Epithelial cell of proximal tubule (primary cell): ENCODE measurements around the gene KCNC4. TPM values are rescaled to one million over a fixed set of nuclear protein-coding genes. Genes with fewer than 3 reads are reported as not detected.

Experiments used
- total RNA-seq: library from RNA; depleted of rRNA; stranded (reverse); fragments of >200 nt; gene quantifications from 2 replicates; pipeline ENCODE4 v1.2.3, GENCODE V29; 2015

Gene KCNC4
- total RNA-seq, 1 donor from 2014 or later = 4.2 TPM

Other genes starting within 250 kb of the KCNC4 start
- gene AHCYL1, start 225.5 kb upstream of the KCNC4 start, total RNA-seq = 46.4 and 54.9 TPM in 2 replicates
- 28.6 and 28.9 TPM in 2 replicates for gene STRIP1, start 175.7 kb upstream of the KCNC4 start, total RNA-seq
- gene ALX3, start 139.6 kb upstream of the KCNC4 start, total RNA-seq = not detected in 2 replicates
- not detected in 2 replicates for gene UBL4B, start 97.9 kb upstream of the KCNC4 start, total RNA-seq
- 0.35 and 0.43 TPM in 2 replicates for gene SLC6A17, start 59.8 kb upstream of the KCNC4 start, total RNA-seq
- 19.9 and 24.2 TPM in 2 replicates for gene RBM15, start 129.1 kb downstream of the KCNC4 start, total RNA-seq
- gene SLC16A4, start 180.7 kb downstream of the KCNC4 start, total RNA-seq = 9.2 and 12.4 TPM in 2 replicates
- gene LAMTOR5, start 197.4 kb downstream of the KCNC4 start, total RNA-seq = 181 and 206 TPM in 2 replicates
- gene PROK1, start 240.8 kb downstream of the KCNC4 start, total RNA-seq = not detected in 2 replicates